B cell (primary cell): ENCODE measurements around the gene HSPH1. TPM values are rescaled to one million over a fixed set of nuclear protein-coding genes. Genes with fewer than 3 reads are reported as not detected.
A peak's percentile ranks its signal among the peaks of the same experiment; 100 is the strongest.

Experiments
- ATAC-seq: fragments of 200-7000 bp; cut with Tn5 transposase; one replicate; pipeline ENCODE4 v1.10.0; 2021; ENCODE audit warnings: low read depth, mild to moderate bottlenecking, moderate number of reproducible peaks, moderate library complexity
- CTCF ChIA-PET: fragments of 350-600 bp; sonication (Branson Sonifier 250); formaldehyde crosslinking; loops from one replicate; lab custom pipeline; 2021; ENCODE audit warnings: antibody characterized with exemption, inconsistent platforms; lab: Charles Lee
- POLR2A ChIA-PET: fragments of 350-600 bp; sonication (Branson Sonifier 250); formaldehyde crosslinking; loops from one replicate; lab custom pipeline; 2021; ENCODE audit warnings: antibody characterized with exemption; lab: Charles Lee
- DNase-seq: peaks from one replicate; pipeline ENCODE4 v3.0.0; 2013
- H2AFZ ChIP-seq: 2 replicates; pipeline ENCODE4 v1.6.1; 2012; ENCODE audit warnings: mild to moderate bottlenecking, low read depth, low read length; ENCODE audit not compliant: insufficient read depth, poor library complexity, severe bottlenecking
- H3K27ac ChIP-seq, 2 donors: 1 replicate in 1 of 2; 2 replicates in 1 of 2; pipeline ENCODE4 v1.5.1; 2012 to 2013; ENCODE audit warnings: low read length in 2 of 2, mild to moderate bottlenecking in 2 of 2, moderate library complexity in 1 of 2
- H3K27me3 ChIP-seq, 4 experiments: fragments of 200-600 bp in 1 of 4; sonication (generic) in 1 of 4; replicated peaks in 1 of 4; 1 replicate in 2 of 4; 2 replicates in 2 of 4; pipeline versions ENCODE4 v1.6.1 to v1.7.0; 2013 to 2016; ENCODE audit warnings: low read length in 3 of 4, mild to moderate bottlenecking in 2 of 4, mixed read lengths in 1 of 4, moderate library complexity in 1 of 4; ENCODE audit not compliant: insufficient read depth in 4 of 4, control insufficient read depth in 3 of 4; ENCODE audit errors: control extremely low read depth in 1 of 4
- H3K36me3 ChIP-seq, 2 experiments: replicated peaks in 1 of 2; 1 replicate in 1 of 2; 2 replicates in 1 of 2; pipeline versions ENCODE4 v1.6.1 to v1.7.1; 2013; ENCODE audit warnings: low read length in 1 of 2; ENCODE audit not compliant: insufficient read depth in 2 of 2, control insufficient read depth in 1 of 2; ENCODE audit errors: control extremely low read depth in 1 of 2, extremely low read depth in 1 of 2
- H3K4me1 ChIP-seq, 2 donors: fragments of 200-600 bp in 1 of 2; sonication (generic) in 1 of 2; 1 replicate in 1 of 2; 2 replicates in 1 of 2; pipeline versions ENCODE4 v1.5.1 to v1.6.1; 2013 to 2017; ENCODE audit warnings: low read length in 2 of 2; ENCODE audit not compliant: control insufficient read depth in 2 of 2, insufficient read depth in 2 of 2
- H3K4me2 ChIP-seq: replicated peaks from 2 replicates; pipeline ENCODE3; 2012; ENCODE audit warnings: mild to moderate bottlenecking, low read depth, low read length; ENCODE audit not compliant: poor library complexity, severe bottlenecking
- H3K4me3 ChIP-seq, 5 experiments: fragments of 200-600 bp in 1 of 5; sonication (generic) in 1 of 5; 1 replicate in 3 of 5; 2 replicates in 2 of 5; pipeline versions ENCODE4 v1.5.1 to v1.7.0; 2011 to 2016; ENCODE audit warnings: low read length in 4 of 5, mild to moderate bottlenecking in 4 of 5, low read depth in 2 of 5, control low read depth in 1 of 5, moderate library complexity in 1 of 5; ENCODE audit not compliant: insufficient read depth in 1 of 5; ENCODE audit errors: control extremely low read depth in 1 of 5, extremely low read depth in 1 of 5
- H3K79me2 ChIP-seq: fragments of 200-600 bp; sonication (generic); one replicate; pipeline ENCODE4 v1.6.0; 2016; ENCODE audit warnings: low read length; ENCODE audit not compliant: control insufficient read depth, insufficient read depth
- H3K9ac ChIP-seq: fragments of 200-600 bp; sonication (generic); 2 replicates; pipeline ENCODE4 v1.6.1; 2017; ENCODE audit warnings: mild to moderate bottlenecking, low read length, moderate library complexity
- H3K9me3 ChIP-seq, 3 donors: one replicate each; pipeline versions ENCODE4 v1.6.1 to v1.7.1; 2013; ENCODE audit warnings: low read length in 2 of 3; ENCODE audit not compliant: control insufficient read depth in 2 of 3, insufficient read depth in 1 of 3; ENCODE audit errors: control extremely low read depth in 1 of 3
- H4K20me1 ChIP-seq: 2 replicates; pipeline ENCODE4 v1.6.0; 2012; ENCODE audit warnings: mild to moderate bottlenecking, low read length; ENCODE audit not compliant: insufficient read depth, control insufficient read depth, poor library complexity, severe bottlenecking
- H3K27ac Mint-ChIP-seq: one replicate; pipeline ENCODE4 v1.8.0; 2021; ENCODE audit warnings: mixed read lengths
- H3K27me3 Mint-ChIP-seq: one replicate; pipeline ENCODE4 v1.8.0; 2021; ENCODE audit warnings: mixed read lengths
- H3K4me1 Mint-ChIP-seq: one replicate; pipeline ENCODE4 v1.8.0; 2021; ENCODE audit warnings: mixed read lengths
- H3K4me3 Mint-ChIP-seq: one replicate; pipeline ENCODE4 v1.8.0; 2021; ENCODE audit warnings: mixed read lengths
- H3K9me3 Mint-ChIP-seq: one replicate; pipeline ENCODE4 v1.8.0; 2022; ENCODE audit warnings: mixed read lengths; ENCODE audit not compliant: insufficient read depth
- EZH2 ChIP-seq: IDR thresholded peaks from 2 replicates; pipeline ENCODE4 v1.6.1; 2012; ENCODE audit warnings: borderline replicate concordance, low read depth, mild to moderate bottlenecking, moderate library complexity, low read length; ENCODE audit not compliant: insufficient read depth, poor library complexity, severe bottlenecking
- WGBS: methylation state at CpG from one replicate; pipeline ENCODE4 v1.1.5; 2013; ENCODE audit warnings: missing lambda C conversion rate; ENCODE audit not compliant: insufficient coverage; 5-methylcytosine and 5-hydroxymethylcytosine counted together
- intact Hi-C: fragments of 100-400 bp; cut with micrococcal nuclease; formaldehyde crosslinking; loops from one replicate; pipeline ENCODE4 v1.10.0; 2022
- polyA plus RNA-seq: library from polyadenylated mRNA; depleted of rRNA; stranded (reverse); fragments of >200 nt; gene quantifications from 2 replicates; pipeline ENCODE4 v1.2.3, GENCODE V29; 2012
- total RNA-seq, 2 donors: library from RNA; stranded (reverse); fragments of 120-200 nt in 1 of 2; gene quantifications; 1 replicate in 1 of 2; 2 replicates in 1 of 2; pipeline versions ENCODE4 v1.2.3 to v1.2.4, GENCODE V29; 2013 to 2022
- TF ChIP-seq, protein P1 (sequence below): fragments of 200-600 bp; IDR thresholded peaks from one replicate; pipeline ENCODE4 v1.8.0; 2022; ENCODE audit warnings: antibody characterized with exemption, mild to moderate bottlenecking

HSPH1 gene
- total and polyA plus RNA-seq, 2 donors (not counting 1 experiment from before 2014, with no cell fraction given): 15.4 to 56.4 TPM

DNA sequence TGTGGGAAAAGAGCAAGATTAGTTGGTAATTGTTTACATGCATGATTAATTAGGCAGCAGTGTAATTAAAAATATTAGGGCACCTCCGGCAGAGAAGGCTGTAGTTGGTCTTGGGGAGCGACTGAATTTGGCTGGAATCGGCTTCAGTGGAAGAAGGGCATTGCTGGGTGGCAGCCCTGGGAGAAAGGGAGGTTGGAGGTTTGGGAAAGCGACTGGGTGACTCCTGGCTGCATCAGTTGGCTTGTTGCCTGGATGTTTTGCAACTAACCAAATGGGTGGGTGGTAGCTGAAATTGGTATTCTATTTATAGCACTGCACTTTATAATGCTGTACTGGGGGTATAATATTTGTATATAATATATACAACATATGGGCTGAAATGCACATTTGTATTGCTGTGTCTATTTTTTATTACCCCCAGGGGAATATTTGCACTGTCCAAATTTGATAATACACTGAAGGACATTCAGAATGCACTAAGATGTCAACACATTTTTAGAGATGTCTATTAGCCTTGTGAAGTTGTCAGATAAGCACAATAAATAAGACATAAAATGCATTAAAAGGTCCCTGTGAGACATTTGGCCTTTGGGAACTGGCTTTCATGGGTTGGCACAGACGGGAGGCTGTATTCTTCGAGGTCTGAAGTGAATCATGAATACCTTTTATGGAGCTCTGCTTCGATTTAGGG, 39.8 kb upstream of the HSPH1 start:
- H4K20me1 ChIP-seq: no peaks in the 10 kb centered on the region
- peak overlapping the region in 4 of 5 experiments; percentile 59 to 77 (median 70) for H3K4me3 ChIP-seq
- no peaks in the 10 kb centered on the region for H3K36me3 ChIP-seq
- WGBS: 63% methylated on average over 6 of the region's 7 CpGs
- no peak overlapping the region for H3K27ac ChIP-seq
- peak overlapping the region; percentile 87 for H3K9ac ChIP-seq
- Mint-ChIP-seq H3K27me3 (no peaks in the 10 kb centered on the region), H3K4me1 (peaks cover 18% of the 10 kb centered on the region), H3K9me3 (no peaks in the 10 kb centered on the region), H3K4me3 (peak overlapping the region; percentile 88), H3K27ac (peak overlapping the region; percentile 87)
- no peak for DNase-seq
- peak overlapping the region; percentile 94 for H3K4me2 ChIP-seq
- peaks cover 5% of the 10 kb centered on the region for H3K79me2 ChIP-seq
- no peaks in the 10 kb centered on the region for H3K27me3 ChIP-seq
- POLR2A ChIA-PET: interaction anchor here (0.9 kb wide), 1 partner anchor 42 kb away, joined by 3 read pairs; no protein-coding TSS in a partner anchor
- ATAC-seq: no peak
- H2AFZ ChIP-seq: peak overlapping the region; percentile 92
- TF ChIP-seq EZH2: no peak
- TF ChIP-seq, protein P1, sequence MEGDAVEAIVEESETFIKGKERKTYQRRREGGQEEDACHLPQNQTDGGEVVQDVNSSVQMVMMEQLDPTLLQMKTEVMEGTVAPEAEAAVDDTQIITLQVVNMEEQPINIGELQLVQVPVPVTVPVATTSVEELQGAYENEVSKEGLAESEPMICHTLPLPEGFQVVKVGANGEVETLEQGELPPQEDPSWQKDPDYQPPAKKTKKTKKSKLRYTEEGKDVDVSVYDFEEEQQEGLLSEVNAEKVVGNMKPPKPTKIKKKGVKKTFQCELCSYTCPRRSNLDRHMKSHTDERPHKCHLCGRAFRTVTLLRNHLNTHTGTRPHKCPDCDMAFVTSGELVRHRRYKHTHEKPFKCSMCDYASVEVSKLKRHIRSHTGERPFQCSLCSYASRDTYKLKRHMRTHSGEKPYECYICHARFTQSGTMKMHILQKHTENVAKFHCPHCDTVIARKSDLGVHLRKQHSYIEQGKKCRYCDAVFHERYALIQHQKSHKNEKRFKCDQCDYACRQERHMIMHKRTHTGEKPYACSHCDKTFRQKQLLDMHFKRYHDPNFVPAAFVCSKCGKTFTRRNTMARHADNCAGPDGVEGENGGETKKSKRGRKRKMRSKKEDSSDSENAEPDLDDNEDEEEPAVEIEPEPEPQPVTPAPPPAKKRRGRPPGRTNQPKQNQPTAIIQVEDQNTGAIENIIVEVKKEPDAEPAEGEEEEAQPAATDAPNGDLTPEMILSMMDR: no peak
- intact Hi-C loops: loop anchor here (2.0 kb wide), 1 partner anchor 1337 kb away; the partner anchor contains the start of gene N4BP2L2
- no peaks in the 10 kb centered on the region for H3K9me3 ChIP-seq
- peaks cover 8 to 18% of the 10 kb centered on the region in 2 donors for H3K4me1 ChIP-seq
- CTCF ChIA-PET: interaction anchor here (0.7 to 2.7 kb wide), 4 partner anchors 12 to 213 kb away, joined by 3 to 11 read pairs (median 4); no protein-coding TSS in a partner anchor

DNA sequence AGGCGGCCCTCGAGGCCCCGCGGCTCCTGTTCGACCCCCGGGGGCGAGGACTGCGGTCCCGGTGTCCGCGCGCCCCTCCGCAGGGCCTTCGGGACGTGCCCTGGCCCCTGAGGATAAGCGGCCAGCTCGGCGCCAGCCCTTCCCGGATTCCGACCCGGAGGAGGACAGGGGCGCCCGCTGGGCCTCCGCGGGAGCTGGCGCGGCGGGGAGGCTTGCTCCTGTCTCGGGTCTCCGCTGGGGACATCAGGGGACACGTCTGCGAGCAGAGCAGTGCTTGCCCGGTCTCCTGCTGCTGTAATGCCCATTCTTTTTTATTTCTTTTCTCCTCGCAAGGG, 38.9 kb upstream of the HSPH1 start:
- no peak for DNase-seq
- H3K4me3 Mint-ChIP-seq: peak overlapping the region; percentile 88
- WGBS: under 1% methylated on average over 30 of the region's 34 CpGs
- H3K9me3 Mint-ChIP-seq: no peaks in the 10 kb centered on the region
- H3K27me3 ChIP-seq: no peaks in the 10 kb centered on the region
- ChIA-PET CTCF (interaction anchor here (0.7 to 2.7 kb wide), 5 partner anchors 11 to 207 kb away, joined by 3 to 14 read pairs (median 5); partner anchors contain the start of gene HSPH1), POLR2A (interaction anchor here (0.7 to 0.9 kb wide), 2 partner anchors 41 to 912 kb away, joined by 3 to 5 read pairs; no protein-coding TSS in a partner anchor)
- no peak for TF ChIP-seq EZH2
- TF ChIP-seq, protein P1: no peak
- no peaks in the 10 kb centered on the region for H4K20me1 ChIP-seq
- intact Hi-C loops: loop anchor here (1.0 to 2.0 kb wide), 2 partner anchors 38 to 1338 kb away; partner anchors contain the start of gene N4BP2L2
- H3K4me1 Mint-ChIP-seq: peaks cover 18% of the 10 kb centered on the region
- peak overlapping the region; percentile 87 for H3K9ac ChIP-seq
- H3K36me3 ChIP-seq: no peaks in the 10 kb centered on the region
- H3K79me2 ChIP-seq: peaks cover 5% of the 10 kb centered on the region
- no peaks in the 10 kb centered on the region for H3K27me3 Mint-ChIP-seq
- peak overlapping the region; percentile 80 to 89 for H3K27ac ChIP-seq
- H2AFZ ChIP-seq: peak overlapping the region; percentile 92
- peak overlapping the region; percentile 87 for H3K27ac Mint-ChIP-seq
- peaks cover 8 to 18% of the 10 kb centered on the region in 2 donors for H3K4me1 ChIP-seq
- H3K4me3 ChIP-seq: peak overlapping the region; percentile 59 to 77 (median 71)
- peak; percentile 13 for ATAC-seq
- H3K9me3 ChIP-seq: no peaks in the 10 kb centered on the region
- H3K4me2 ChIP-seq: peak overlapping the region; percentile 94
